Measurements from ENCODE around the gene UCHL5. TPM values are rescaled to one million over a fixed set of nuclear protein-coding genes. Genes with fewer than 3 reads are reported as not detected.

UCHL5 gene
- 23.9 and 24.7 TPM in 2 replicates for total RNA-seq

GRCh38 chr1:193059282-193060114 is at the start of gene UCHL5, which contains the start of gene RO60:
Gene UCHL5 (minus strand): TSS chr1:193059360. CDS start chr1:193059260, 100 bp downstream.
Gene RO60 (plus strand): TSS chr1:193059612. CDS start chr1:193069055, 9,443 bp downstream.
- peak within 1 kb of the TSS; percentile 78 for H3K4me3 ChIP-seq (ENCODE audit: low read depth, low read length)
- DNase-seq (ENCODE audit: low read depth), result peak; percentile 82
- TF ChIP-seq CTCF (conservative IDR thresholded peaks at IDR 0.05; ENCODE audit: low read depth, low read length), result no peak

GRCh38 chr1:193108471-193108870 is 49.3 kb upstream of the UCHL5 start:
- TF ChIP-seq CTCF (conservative IDR thresholded peaks at IDR 0.05; ENCODE audit: low read depth, low read length), result no peak
- H3K4me3 ChIP-seq (ENCODE audit: low read depth, low read length), result no peak overlapping the region
- no peak for DNase-seq (ENCODE audit: low read depth)

GRCh38 chr1:193105821-193106177 is 46.6 kb upstream of the UCHL5 start:
- no peak for TF ChIP-seq CTCF (conservative IDR thresholded peaks at IDR 0.05; ENCODE audit: low read depth, low read length)

GRCh38 chr1:193104907-193105820 is 46.0 kb upstream of the UCHL5 start, which contains the start of gene GLRX2:
Gene GLRX2 (minus strand): TSS chr1:193105414. CDS start chr1:193105382, 32 bp downstream.
- TF ChIP-seq CTCF (conservative IDR thresholded peaks at IDR 0.05; ENCODE audit: low read depth, low read length), result no peak
- H3K4me3 ChIP-seq (ENCODE audit: low read depth, low read length), result peak within 1 kb of the TSS; percentile 82
- peak; percentile 48 for DNase-seq (ENCODE audit: low read depth)

More at GRCh38 chr1:193105821-193106177, 46.6 kb upstream of the UCHL5 start:
- DNase-seq (ENCODE audit: low read depth), result no peak
- peak overlapping the region; percentile 82 for H3K4me3 ChIP-seq (ENCODE audit: low read depth, low read length)

GRCh38 chr1:193104502-193104906 is 45.3 kb upstream of the UCHL5 start:
- TF ChIP-seq CTCF (conservative IDR thresholded peaks at IDR 0.05; ENCODE audit: low read depth, low read length), result no peak
- H3K4me3 ChIP-seq (ENCODE audit: low read depth, low read length), result peak overlapping the region; percentile 82
- no peak for DNase-seq (ENCODE audit: low read depth)

GRCh38 chr1:193103759-193104501 is 44.8 kb upstream of the UCHL5 start:
- DNase-seq (ENCODE audit: low read depth), result no peak
- H3K4me3 ChIP-seq (ENCODE audit: low read depth, low read length), result peak overlapping the region; percentile 82

More at GRCh38 chr1:193103759-193104501, 44.8 kb upstream of the UCHL5 start:
- no peak for TF ChIP-seq CTCF (conservative IDR thresholded peaks at IDR 0.05; ENCODE audit: low read depth, low read length)

Measured in epithelial cell of proximal tubule (primary cell).